DOHH2 (cell line): Measurements from ENCODE around the gene CHRDL1.

Experiments
- H3F3A ChIP-seq: fragments of 200-600 bp; sonication (generic), shearing (Covaris generic); 2 replicates; pipeline ENCODE4 v1.6.0; 2016; ENCODE audit warnings: antibody characterized with exemption, mild to moderate bottlenecking; ENCODE audit not compliant: control insufficient read depth, insufficient read depth
- H3K27ac ChIP-seq: fragments of 200-600 bp; sonication (generic); 2 replicates; pipeline ENCODE4 v1.5.1; 2014; ENCODE audit warnings: low read depth, mild to moderate bottlenecking, low read length, moderate library complexity
- H3K27me3 ChIP-seq: fragments of 200-600 bp; sonication (generic); 2 replicates; pipeline ENCODE4 v1.6.1; 2014; ENCODE audit warnings: mild to moderate bottlenecking, low read length, mixed read lengths; ENCODE audit not compliant: control insufficient read depth
- H3K36me3 ChIP-seq: fragments of 200-600 bp; sonication (generic); 2 replicates; pipeline ENCODE4 v1.6.1; 2014; ENCODE audit warnings: mild to moderate bottlenecking, low read length, moderate library complexity, mixed read lengths; ENCODE audit not compliant: control insufficient read depth
- H3K4me1 ChIP-seq: fragments of 200-600 bp; sonication (generic); 2 replicates; pipeline ENCODE4 v1.6.1; 2014; ENCODE audit warnings: mild to moderate bottlenecking, low read length, mixed read lengths; ENCODE audit not compliant: control insufficient read depth
- H3K4me2 ChIP-seq: fragments of 200-600 bp; sonication (generic); 2 replicates; pipeline ENCODE4 v1.6.0; 2014; ENCODE audit warnings: mild to moderate bottlenecking, low read length, moderate library complexity
- H3K4me3 ChIP-seq: fragments of 200-600 bp; sonication (generic); 2 replicates; pipeline ENCODE4 v1.5.1; 2014; ENCODE audit warnings: mild to moderate bottlenecking, low read length, mixed read lengths
- H3K79me2 ChIP-seq: fragments of 200-600 bp; sonication (generic); 2 replicates; pipeline ENCODE4 v1.6.1; 2014; ENCODE audit warnings: mild to moderate bottlenecking, low read length, mixed read lengths; ENCODE audit not compliant: control insufficient read depth
- H3K9me2 ChIP-seq: fragments of 200-600 bp; sonication (generic); replicated peaks from 2 replicates; pipeline ENCODE4 v1.6.1; 2014; ENCODE audit warnings: mild to moderate bottlenecking, low read length, mixed read lengths; ENCODE audit not compliant: control insufficient read depth
- H3K9me3 ChIP-seq: fragments of 200-600 bp; sonication (generic); 2 replicates; pipeline ENCODE4 v1.6.1; 2014; ENCODE audit warnings: antibody characterized with exemption, low read length, mixed read lengths; ENCODE audit not compliant: control insufficient read depth, insufficient read depth
- H4K20me1 ChIP-seq: fragments of 200-600 bp; sonication (generic); 2 replicates; pipeline ENCODE4 v1.6.0; 2014; ENCODE audit warnings: low read depth, mild to moderate bottlenecking, antibody characterized with exemption, low read length, moderate library complexity; ENCODE audit not compliant: control insufficient read depth, insufficient read depth
- EZH2phosphoT487 ChIP-seq: fragments of 200-600 bp; sonication (generic); IDR thresholded peaks from 2 replicates; pipeline ENCODE4 v1.6.1; 2017; ENCODE audit warnings: borderline replicate concordance, mild to moderate bottlenecking, antibody characterized with exemption, low read length, moderate library complexity, mixed read lengths
- TF ChIP-seq, protein P1 (sequence below): fragments of 200-600 bp; sonication (generic); IDR thresholded peaks from one replicate; pipeline ENCODE4 v1.5.1; 2014; ENCODE audit warnings: antibody characterized with exemption, mild to moderate bottlenecking, low read depth, low read length; ENCODE audit not compliant: poor library complexity, severe bottlenecking

Gene CHRDL1

DNA sequence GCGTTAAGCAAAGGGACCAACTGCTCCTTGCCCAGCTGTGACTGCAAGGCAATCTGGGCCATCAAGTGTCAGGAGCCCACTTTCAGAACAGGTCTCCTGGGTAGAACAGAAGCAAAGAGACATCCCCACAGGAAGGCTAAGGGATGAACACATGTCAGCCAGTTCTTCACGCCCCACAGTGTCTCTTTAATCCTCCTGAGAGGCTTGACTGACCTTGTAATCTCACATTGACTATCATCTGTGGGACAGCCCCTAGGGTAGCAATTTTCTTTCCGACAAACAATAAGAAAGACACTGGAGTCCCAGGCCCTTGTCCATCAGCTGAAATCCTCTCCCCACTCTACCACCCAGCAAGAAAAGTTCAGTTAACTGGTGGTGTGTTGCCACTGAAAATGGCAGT, 1.0 kb downstream of the CHRDL1 start:
- TF ChIP-seq, protein P1, sequence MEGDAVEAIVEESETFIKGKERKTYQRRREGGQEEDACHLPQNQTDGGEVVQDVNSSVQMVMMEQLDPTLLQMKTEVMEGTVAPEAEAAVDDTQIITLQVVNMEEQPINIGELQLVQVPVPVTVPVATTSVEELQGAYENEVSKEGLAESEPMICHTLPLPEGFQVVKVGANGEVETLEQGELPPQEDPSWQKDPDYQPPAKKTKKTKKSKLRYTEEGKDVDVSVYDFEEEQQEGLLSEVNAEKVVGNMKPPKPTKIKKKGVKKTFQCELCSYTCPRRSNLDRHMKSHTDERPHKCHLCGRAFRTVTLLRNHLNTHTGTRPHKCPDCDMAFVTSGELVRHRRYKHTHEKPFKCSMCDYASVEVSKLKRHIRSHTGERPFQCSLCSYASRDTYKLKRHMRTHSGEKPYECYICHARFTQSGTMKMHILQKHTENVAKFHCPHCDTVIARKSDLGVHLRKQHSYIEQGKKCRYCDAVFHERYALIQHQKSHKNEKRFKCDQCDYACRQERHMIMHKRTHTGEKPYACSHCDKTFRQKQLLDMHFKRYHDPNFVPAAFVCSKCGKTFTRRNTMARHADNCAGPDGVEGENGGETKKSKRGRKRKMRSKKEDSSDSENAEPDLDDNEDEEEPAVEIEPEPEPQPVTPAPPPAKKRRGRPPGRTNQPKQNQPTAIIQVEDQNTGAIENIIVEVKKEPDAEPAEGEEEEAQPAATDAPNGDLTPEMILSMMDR, result no peak
- no peak for TF ChIP-seq EZH2phosphoT487
- no peak overlapping the region for H3K4me3 ChIP-seq
- no peaks in the 10 kb centered on the region for H3K9me2 ChIP-seq
- no peaks in the 10 kb centered on the region; the same call in 1 of the 2 replicates for H3K27me3 ChIP-seq
- H4K20me1 ChIP-seq, result no peaks in the 10 kb centered on the region
- H3K79me2 ChIP-seq, result no peaks in the 10 kb centered on the region
- H3K27ac ChIP-seq, result no peak overlapping the region
- no peaks in the 10 kb centered on the region for H3K9me3 ChIP-seq
- H3K36me3 ChIP-seq, result no peaks in the 10 kb centered on the region
- no peaks in the 10 kb centered on the region for H3F3A ChIP-seq
- no peaks in the 10 kb centered on the region for H3K4me1 ChIP-seq
- H3K4me2 ChIP-seq, result no peak overlapping the region

DNA sequence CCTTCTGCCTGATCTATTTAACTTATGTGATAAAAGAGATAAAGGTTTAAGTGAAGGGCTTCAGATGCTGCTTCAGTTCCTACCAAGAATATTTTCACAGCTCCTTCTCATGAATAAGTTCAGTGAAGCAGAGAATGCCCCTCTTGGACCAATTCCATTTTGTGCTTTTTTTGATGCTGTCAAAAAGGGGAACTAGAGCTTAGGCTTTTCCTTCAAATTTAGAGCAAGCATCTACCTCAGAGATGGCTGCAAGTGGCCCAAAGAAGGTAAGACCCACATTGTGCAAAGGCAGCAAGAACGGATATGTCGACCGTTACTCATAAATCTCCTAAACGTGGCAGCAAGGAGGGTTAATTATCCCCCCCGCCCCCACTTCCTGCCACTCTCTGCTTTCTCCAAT, 4.5 kb downstream of the CHRDL1 start:
- no peaks in the 10 kb centered on the region for H3K79me2 ChIP-seq
- H3K4me1 ChIP-seq, result no peaks in the 10 kb centered on the region
- no peaks in the 10 kb centered on the region for H3K36me3 ChIP-seq
- no peaks in the 10 kb centered on the region for H3K9me3 ChIP-seq
- no peak overlapping the region for H3K27ac ChIP-seq
- no peaks in the 10 kb centered on the region for H3F3A ChIP-seq
- H4K20me1 ChIP-seq, result no peaks in the 10 kb centered on the region
- no peaks in the 10 kb centered on the region; the same call in 1 of the 2 replicates for H3K27me3 ChIP-seq
- H3K9me2 ChIP-seq, result no peaks in the 10 kb centered on the region
- TF ChIP-seq EZH2phosphoT487, result no peak
- TF ChIP-seq, protein P1, result no peak
- H3K4me3 ChIP-seq, result no peak overlapping the region
- H3K4me2 ChIP-seq, result no peak overlapping the region

DNA sequence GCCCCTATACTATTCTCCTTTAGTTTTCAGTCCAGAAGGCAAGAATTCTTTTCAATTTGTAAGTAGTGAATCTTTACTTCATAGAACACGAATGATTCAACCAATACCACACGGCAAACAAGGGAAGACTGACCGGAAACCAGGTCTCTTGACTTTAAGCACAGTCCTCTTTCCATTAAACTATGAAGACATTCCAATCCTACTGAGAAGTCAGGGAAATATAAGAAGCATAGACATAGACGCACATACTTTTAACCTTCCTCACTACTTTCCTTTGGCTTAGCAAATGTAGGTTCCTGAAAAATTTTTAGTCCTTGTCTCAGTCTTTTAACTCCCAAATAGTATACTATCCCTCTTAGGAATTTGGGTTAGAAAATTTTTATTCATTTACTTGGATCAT, 9.1 kb downstream of the CHRDL1 start:
- H3F3A ChIP-seq, result no peaks in the 10 kb centered on the region
- H3K9me2 ChIP-seq, result no peaks in the 10 kb centered on the region
- no peaks in the 10 kb centered on the region for H3K79me2 ChIP-seq
- TF ChIP-seq, protein P1, result no peak
- no peak for TF ChIP-seq EZH2phosphoT487
- H3K36me3 ChIP-seq, result no peaks in the 10 kb centered on the region
- no peaks in the 10 kb centered on the region for H4K20me1 ChIP-seq
- no peak overlapping the region for H3K27ac ChIP-seq
- H3K4me2 ChIP-seq, result no peak overlapping the region
- no peaks in the 10 kb centered on the region for H3K4me1 ChIP-seq
- H3K27me3 ChIP-seq, result no peaks in the 10 kb centered on the region
- H3K9me3 ChIP-seq, result no peaks in the 10 kb centered on the region
- no peak overlapping the region for H3K4me3 ChIP-seq

DNA sequence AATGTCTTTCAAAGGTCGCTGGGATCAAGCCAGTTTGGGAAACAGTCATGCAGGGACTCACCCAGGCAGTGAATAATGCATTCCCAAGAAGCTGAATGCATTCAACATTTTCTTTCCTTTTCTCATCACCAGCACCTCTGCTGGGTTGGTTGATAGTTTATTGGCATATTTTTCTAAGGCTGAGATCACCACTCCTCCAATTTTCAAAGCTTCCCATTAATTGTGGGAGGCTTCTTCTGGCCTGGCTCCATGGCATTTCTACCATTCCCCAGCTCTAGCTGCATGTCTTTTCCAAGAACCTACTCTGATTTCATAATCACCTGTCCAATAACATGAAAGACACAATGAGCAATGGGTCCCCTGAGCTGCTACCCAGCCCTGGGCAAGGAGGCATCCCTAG, 35.8 kb downstream of the CHRDL1 start:
- no peaks in the 10 kb centered on the region for H3K9me2 ChIP-seq
- no peaks in the 10 kb centered on the region for H3K36me3 ChIP-seq
- no peaks in the 10 kb centered on the region for H3K27me3 ChIP-seq
- no peak overlapping the region for H3K27ac ChIP-seq
- H3K4me1 ChIP-seq, result no peaks in the 10 kb centered on the region
- H3K9me3 ChIP-seq, result no peaks in the 10 kb centered on the region
- no peak overlapping the region for H3K4me2 ChIP-seq
- H4K20me1 ChIP-seq, result no peaks in the 10 kb centered on the region
- no peak overlapping the region for H3K4me3 ChIP-seq
- TF ChIP-seq EZH2phosphoT487, result no peak
- TF ChIP-seq, protein P1, result no peak
- no peaks in the 10 kb centered on the region for H3K79me2 ChIP-seq
- no peaks in the 10 kb centered on the region for H3F3A ChIP-seq
